GM19193 (cell line): Measurements from ENCODE around the gene C1orf159.

Source experiments
- POLR2A ChIP-seq: IDR thresholded peaks from 4 replicates; pipeline ENCODE4 v1.6.1; 2011; ENCODE audit not compliant: insufficient read depth, insufficient read length; ENCODE audit errors: extremely low read depth

C1orf159 gene

GRCh38 chr1:1073743-1074587 lies 41.9 kb downstream of the C1orf159 start, which contains the start of gene RNF223:
TSS of gene RNF223 (minus strand) at chr1:1074306. CDS start at chr1:1072566, 1,740 bp downstream.
- TF ChIP-seq POLR2A, result no peak

- no peak for TF ChIP-seq POLR2A
These were observed 42.8 kb downstream of the C1orf159 start for GRCh38 chr1:1072849-1073742.

- no peak for TF ChIP-seq POLR2A
These were observed 43.5 kb downstream of the C1orf159 start for GRCh38 chr1:1072299-1072848.

- TF ChIP-seq POLR2A, result no peak
These were observed 44.2 kb downstream of the C1orf159 start for GRCh38 chr1:1071486-1072298.

- no peak for TF ChIP-seq POLR2A
These were observed 45.9 kb downstream of the C1orf159 start for GRCh38 chr1:1069711-1070676.

GRCh38 chr1:1069056-1069710 lies 46.7 kb downstream of the C1orf159 start:
- peak; percentile 52 for TF ChIP-seq POLR2A

- TF ChIP-seq POLR2A, result no peak
These were observed 47.3 kb downstream of the C1orf159 start for GRCh38 chr1:1068517-1069055.

- no peak for TF ChIP-seq POLR2A
These were observed 47.9 kb downstream of the C1orf159 start for GRCh38 chr1:1067860-1068516.

GRCh38 chr1:1067284-1067859 lies 48.5 kb downstream of the C1orf159 start:
- TF ChIP-seq POLR2A, result no peak

GRCh38 chr1:1066403-1067283 lies 49.2 kb downstream of the C1orf159 start:
- TF ChIP-seq POLR2A, result no peak
